Measurements from ENCODE around the gene SYT12. TPM values are rescaled to one million over a fixed set of nuclear protein-coding genes. Genes with fewer than 3 reads are reported as not detected.

SYT12 gene, protein sequence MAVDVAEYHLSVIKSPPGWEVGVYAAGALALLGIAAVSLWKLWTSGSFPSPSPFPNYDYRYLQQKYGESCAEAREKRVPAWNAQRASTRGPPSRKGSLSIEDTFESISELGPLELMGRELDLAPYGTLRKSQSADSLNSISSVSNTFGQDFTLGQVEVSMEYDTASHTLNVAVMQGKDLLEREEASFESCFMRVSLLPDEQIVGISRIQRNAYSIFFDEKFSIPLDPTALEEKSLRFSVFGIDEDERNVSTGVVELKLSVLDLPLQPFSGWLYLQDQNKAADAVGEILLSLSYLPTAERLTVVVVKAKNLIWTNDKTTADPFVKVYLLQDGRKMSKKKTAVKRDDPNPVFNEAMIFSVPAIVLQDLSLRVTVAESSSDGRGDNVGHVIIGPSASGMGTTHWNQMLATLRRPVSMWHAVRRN
- total RNA-seq = 1 to 10 TPM in 3 of 7 donors, under 1 TPM in 2, not detected in 2; 0.12 to 6.0 (median 1.2) TPM
- polyA plus RNA-seq = under 1 TPM; 0.05 to 0.10 TPM
- long read RNA-seq, donor 1 = 0 reads
- long read RNA-seq, donor 2 = 0 reads
- long read RNA-seq, donor 3, partial matches to known transcripts = 0 of 1 reads
- long read RNA-seq, donor 3, other reads (novel, unspliced or antisense) = 0 of 1 reads

DNA sequence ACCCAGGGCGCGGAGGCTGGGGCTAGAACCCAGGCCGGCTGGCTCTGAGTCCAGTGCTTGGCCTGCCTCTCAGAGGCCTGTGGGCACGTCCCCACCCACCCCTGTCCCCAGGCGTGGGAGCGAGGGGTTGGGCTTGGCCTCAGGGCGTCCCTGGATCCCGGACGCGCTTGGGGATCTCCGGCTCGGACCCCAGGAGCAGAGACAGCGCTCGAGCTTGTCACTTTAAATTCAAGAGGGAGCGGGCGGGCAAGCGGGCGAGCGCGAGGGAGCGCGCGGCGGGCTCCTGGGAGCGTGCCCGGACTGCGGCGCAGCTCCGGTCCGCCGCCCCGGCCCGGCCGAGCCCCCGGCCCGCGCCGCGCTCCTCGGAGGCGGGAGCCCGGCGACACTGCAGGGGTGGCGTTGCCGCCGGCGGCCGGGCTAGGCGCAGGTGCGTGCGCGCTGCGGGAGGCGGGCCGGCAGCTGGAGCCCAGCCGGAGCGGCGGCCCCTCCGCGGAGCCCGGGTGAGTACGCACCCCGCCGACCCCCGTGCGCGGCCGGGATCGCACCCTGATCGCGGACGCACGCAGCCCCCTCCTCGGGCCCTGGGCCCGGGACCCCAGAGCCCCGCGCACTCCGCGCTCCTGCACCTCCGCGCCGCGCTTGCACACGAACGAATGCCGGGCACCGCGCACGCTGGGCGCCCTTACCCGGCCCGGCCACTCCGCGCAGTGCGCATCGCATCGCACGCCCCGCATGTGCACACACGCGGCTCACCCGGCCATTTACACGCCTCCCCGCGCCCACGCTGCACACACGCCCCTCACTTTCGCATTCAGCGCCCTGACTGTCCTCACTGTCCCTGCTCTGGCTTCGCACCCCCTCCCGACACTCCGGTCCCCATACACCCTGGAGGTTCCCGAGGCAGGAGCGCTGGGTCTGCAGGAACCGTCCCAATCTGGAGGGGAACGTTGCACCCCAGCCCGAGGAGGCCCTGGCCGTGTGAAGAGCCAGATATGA is at the start of gene SYT12:
Gene SYT12, plus strand, starts transcription at position 174 of the 996 bp plus-strand sequence. CDS start 7,011 bp downstream, outside the sequence.
- DNase-seq = no peak
- Histone ChIP-seq H3K9me3 (no peaks in the 10 kb centered on the region), H3K36me3 (no peaks in the 10 kb centered on the region), H3K4me1 (ENCODE audit: insufficient read depth) (peaks cover 3% of the 10 kb centered on the region), H3K4me3 (no peak within 1 kb of the TSS), H3K27me3 (no peaks in the 10 kb centered on the region), H3K27ac (no peak within 1 kb of the TSS)
- TF ChIP-seq, protein P1, sequence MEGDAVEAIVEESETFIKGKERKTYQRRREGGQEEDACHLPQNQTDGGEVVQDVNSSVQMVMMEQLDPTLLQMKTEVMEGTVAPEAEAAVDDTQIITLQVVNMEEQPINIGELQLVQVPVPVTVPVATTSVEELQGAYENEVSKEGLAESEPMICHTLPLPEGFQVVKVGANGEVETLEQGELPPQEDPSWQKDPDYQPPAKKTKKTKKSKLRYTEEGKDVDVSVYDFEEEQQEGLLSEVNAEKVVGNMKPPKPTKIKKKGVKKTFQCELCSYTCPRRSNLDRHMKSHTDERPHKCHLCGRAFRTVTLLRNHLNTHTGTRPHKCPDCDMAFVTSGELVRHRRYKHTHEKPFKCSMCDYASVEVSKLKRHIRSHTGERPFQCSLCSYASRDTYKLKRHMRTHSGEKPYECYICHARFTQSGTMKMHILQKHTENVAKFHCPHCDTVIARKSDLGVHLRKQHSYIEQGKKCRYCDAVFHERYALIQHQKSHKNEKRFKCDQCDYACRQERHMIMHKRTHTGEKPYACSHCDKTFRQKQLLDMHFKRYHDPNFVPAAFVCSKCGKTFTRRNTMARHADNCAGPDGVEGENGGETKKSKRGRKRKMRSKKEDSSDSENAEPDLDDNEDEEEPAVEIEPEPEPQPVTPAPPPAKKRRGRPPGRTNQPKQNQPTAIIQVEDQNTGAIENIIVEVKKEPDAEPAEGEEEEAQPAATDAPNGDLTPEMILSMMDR (IDR thresholded peaks at IDR 0.05) = no peak
- TF ChIP-seq EP300 (IDR thresholded peaks at IDR 0.05) (no peak), POLR2A (IDR thresholded peaks at IDR 0.05) (no peak)
- intact Hi-C loops (cut with DNase I) = no loop called here
- WGBS, 3 donors = 1 to 3% (median 1%) methylated on average over 47 to 118 of the region's 118 CpGs

DNA sequence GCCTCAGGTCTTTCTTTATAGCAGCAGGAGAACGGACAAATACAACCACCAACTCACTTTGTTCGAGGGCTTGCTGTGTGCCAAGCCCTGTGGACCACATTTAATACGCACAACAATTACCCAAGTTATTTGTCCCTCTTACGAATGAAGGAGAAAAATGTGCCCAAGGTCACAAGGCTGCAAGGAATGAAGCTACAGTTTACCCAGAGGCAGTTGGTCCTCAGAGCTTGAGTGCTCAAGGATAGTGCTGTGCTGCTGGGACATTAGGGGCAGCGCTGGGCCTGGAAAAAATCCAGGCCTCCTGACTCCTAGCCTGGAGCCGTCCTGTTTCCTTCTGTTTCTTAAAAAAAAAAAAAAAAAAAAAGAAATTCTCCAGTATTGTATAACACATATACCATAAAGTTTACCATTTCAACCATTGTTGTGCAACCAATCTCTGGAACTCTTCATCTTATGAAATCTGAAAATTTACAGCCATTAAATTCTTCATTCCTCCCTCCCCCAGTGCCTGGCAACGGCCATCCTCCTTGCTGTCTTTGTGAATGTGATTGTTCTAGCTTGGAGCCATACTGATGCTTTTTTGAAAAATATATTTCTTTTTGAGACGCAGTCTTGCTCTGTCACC is 48.9 kb upstream of the SYT12 start:
- Histone ChIP-seq H3K4me1 (ENCODE audit: insufficient read depth) (no peaks in the 10 kb centered on the region), H3K36me3 (no peaks in the 10 kb centered on the region), H3K4me3 (no peak overlapping the region), H3K9me3 (no peaks in the 10 kb centered on the region), H3K27ac (no peak overlapping the region), H3K27me3 (no peaks in the 10 kb centered on the region)
- intact Hi-C loops (cut with DNase I) = no loop called here
- WGBS, 3 donors = 59 to 67% (median 64%) methylated on average over 8 of the region's 8 CpGs
- DNase-seq = no peak
- TF ChIP-seq POLR2A (IDR thresholded peaks at IDR 0.05) (no peak), EP300 (IDR thresholded peaks at IDR 0.05) (no peak)
- TF ChIP-seq, protein P1 (IDR thresholded peaks at IDR 0.05) = no peak

DNA sequence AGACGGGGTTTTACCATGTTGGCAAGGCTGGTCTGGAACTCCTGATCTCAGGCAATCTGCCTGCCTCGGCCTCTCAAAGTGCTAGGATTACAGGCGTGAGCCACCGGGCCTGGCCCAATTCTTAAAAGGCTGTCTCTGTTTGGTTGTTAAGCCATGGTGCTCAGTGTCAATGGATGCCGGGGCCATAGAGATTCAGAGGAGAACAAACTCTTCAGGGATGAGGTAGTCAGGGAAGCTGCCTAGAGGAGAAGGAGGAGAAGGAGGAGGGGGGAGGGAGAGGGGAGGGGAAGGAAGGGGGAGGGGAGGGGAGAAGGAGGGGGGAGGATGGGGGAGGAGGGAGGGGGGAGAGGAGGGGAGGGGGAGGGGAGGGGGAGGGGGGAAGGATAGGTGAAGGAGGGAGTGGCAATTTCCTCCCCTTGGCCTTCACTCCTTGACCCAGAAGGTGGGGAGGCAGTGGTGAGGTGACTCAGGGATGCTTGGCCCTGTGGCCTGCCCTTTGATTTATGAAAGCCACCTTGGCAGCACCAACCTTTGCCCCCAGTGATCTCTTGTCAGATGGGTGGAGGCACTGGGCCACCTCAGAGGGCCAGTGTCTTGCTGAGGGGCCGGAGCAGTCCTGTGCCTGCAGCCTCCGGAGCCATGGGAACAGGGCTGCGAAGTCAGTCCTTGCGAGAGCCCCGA is 48.1 kb upstream of the SYT12 start, which contains the start of gene C11orf86:
Gene C11orf86, plus strand, starts transcription at position 581 of the 681 bp plus-strand sequence. Its CDS starts 59 bp downstream, at position 640.
- H3K9me3 ChIP-seq = no peaks in the 10 kb centered on the region
- DNase-seq = no peak
- intact Hi-C loops (cut with DNase I) = no loop called here
- TF ChIP-seq POLR2A (IDR thresholded peaks at IDR 0.05) (no peak), EP300 (IDR thresholded peaks at IDR 0.05) (no peak)
- TF ChIP-seq, protein P1 (IDR thresholded peaks at IDR 0.05) = no peak
- WGBS, 3 donors = 76 to 84% (median 81%) methylated on average over 10 of the region's 10 CpGs
- H3K27ac ChIP-seq = no peak within 1 kb of the TSS
- no peak within 1 kb of the TSS for H3K4me3 ChIP-seq
- H3K36me3 ChIP-seq = no peaks in the 10 kb centered on the region
- H3K4me1 ChIP-seq (ENCODE audit: insufficient read depth) = no peaks in the 10 kb centered on the region
- no peaks in the 10 kb centered on the region for H3K27me3 ChIP-seq
